Measurements from ENCODE around the gene RASGRF1. TPM values are rescaled to one million over a fixed set of nuclear protein-coding genes. Genes with fewer than 3 reads are reported as not detected.
A peak's percentile ranks its signal among the peaks of the same experiment; 100 is the strongest.

Gene RASGRF1
- total and polyA plus RNA-seq, 12 donors, result under 0.01 to 0.86 (median 0.37) TPM; not detected in 9

DNA sequence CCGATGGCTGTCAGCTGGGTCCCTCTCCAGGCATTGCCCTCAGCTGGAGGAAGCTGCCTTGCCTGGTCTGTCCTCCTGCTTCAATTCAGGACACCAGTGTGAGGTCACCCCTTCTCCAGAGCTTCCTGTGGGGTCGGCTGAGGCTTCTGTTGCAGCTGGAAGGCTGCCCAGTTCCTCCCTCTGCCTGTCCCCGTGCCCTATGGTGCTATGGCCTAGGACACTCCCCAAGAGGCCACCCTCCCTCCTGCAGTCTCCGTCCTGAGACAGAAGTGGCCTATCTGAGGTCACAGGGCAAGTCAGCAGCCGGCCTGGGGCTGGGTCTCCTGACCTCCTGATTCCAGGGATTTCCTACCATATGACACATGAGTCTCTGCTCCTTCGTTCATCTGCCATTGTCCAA, 57.9 kb downstream of the RASGRF1 start:
- ATAC-seq (peak in 6 of 8 donors; percentile 18 to 54 (median 34)), DNase-seq (no peak)
- Histone ChIP-seq H3K4me3 (no peak overlapping the region), H3K27ac (no peak overlapping the region), H3K36me3 (no peaks in the 10 kb centered on the region), H3K27me3 (peaks cover 0 to 14% (median 5%) of the 10 kb centered on the region in 7 donors), H3K4me1 (peaks cover 0 to 10% (median 0%) of the 10 kb centered on the region in 9 donors), H3K9me3 (peaks cover 0 to 6% (median 0%) of the 10 kb centered on the region in 11 donors)
- intact Hi-C loops (cut with DNase I), result no loop called here
- TF ChIP-seq, protein P1, sequence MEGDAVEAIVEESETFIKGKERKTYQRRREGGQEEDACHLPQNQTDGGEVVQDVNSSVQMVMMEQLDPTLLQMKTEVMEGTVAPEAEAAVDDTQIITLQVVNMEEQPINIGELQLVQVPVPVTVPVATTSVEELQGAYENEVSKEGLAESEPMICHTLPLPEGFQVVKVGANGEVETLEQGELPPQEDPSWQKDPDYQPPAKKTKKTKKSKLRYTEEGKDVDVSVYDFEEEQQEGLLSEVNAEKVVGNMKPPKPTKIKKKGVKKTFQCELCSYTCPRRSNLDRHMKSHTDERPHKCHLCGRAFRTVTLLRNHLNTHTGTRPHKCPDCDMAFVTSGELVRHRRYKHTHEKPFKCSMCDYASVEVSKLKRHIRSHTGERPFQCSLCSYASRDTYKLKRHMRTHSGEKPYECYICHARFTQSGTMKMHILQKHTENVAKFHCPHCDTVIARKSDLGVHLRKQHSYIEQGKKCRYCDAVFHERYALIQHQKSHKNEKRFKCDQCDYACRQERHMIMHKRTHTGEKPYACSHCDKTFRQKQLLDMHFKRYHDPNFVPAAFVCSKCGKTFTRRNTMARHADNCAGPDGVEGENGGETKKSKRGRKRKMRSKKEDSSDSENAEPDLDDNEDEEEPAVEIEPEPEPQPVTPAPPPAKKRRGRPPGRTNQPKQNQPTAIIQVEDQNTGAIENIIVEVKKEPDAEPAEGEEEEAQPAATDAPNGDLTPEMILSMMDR (IDR thresholded peaks at IDR 0.05), result no peak
- 46 to 54% methylated on average over 6 of the region's 6 CpGs for WGBS, 2 donors

DNA sequence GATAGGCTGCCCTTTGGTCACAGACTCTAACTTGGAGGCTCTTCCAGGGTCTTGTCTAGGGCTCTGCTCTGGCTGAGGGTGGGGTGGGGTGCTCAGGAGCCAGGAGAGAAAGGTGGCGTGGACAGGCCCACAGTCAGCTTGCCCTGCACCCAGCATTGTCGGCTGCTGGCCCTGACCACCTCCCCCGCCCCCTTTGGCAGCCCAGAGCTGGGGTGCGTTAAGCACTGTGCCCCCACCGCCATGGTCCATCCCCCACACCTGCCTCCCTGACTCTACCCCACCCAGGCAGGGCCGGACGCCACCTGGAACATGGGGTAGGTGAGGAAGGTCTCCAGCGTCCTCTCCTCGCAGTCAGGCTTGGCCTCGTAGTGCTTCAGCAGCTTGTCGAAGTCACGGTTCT, 58.8 kb downstream of the RASGRF1 start:
- Histone ChIP-seq H3K27ac (no peak overlapping the region), H3K4me3 (no peak overlapping the region), H3K27me3 (peaks cover 0 to 12% (median 5%) of the 10 kb centered on the region in 7 donors), H3K9me3 (peaks cover 0 to 6% (median 0%) of the 10 kb centered on the region in 11 donors), H3K36me3 (no peaks in the 10 kb centered on the region), H3K4me1 (peaks cover 0 to 10% (median 0%) of the 10 kb centered on the region in 9 donors)
- 94 to 95% methylated on average over 12 of the region's 12 CpGs for WGBS, 2 donors
- intact Hi-C loops (cut with DNase I), result loop anchor here in 1 of 10 donors (2.0 kb wide), 1 partner anchor 153 kb away; no protein-coding TSS in a partner anchor
- TF ChIP-seq, protein P1 (IDR thresholded peaks at IDR 0.05), result no peak
- DNase-seq (no peak), ATAC-seq (no peak)

DNA sequence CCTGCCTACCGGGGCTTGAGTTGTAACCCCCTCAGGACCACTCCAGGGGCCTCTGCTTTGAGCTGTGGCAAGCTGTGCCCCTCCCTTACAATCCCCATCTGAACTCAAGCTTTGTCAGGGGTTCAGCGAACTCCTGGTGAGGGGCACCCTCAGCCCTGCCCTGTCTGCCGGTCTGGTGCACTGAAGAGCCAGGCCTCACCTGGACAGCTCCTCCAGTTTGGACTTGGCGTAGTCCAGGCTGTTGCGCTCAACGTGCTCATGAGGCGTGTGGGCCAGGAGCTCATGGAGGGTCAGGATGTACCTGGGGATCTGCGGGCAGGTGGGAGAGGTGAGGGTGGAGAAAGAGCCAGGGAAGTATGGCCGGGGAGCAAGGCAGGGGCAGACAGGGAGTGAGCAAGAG, 59.4 kb downstream of the RASGRF1 start:
- peaks cover 0 to 10% (median 0%) of the 10 kb centered on the region in 9 donors for H3K4me1 ChIP-seq
- ATAC-seq (no peak), DNase-seq (no peak)
- no peak overlapping the region for H3K4me3 ChIP-seq
- H3K9me3 ChIP-seq, result peaks cover 0 to 6% (median 0%) of the 10 kb centered on the region in 11 donors
- H3K36me3 ChIP-seq, result no peaks in the 10 kb centered on the region
- WGBS, 2 donors, result 94 to 95% methylated on average over 9 of the region's 9 CpGs
- TF ChIP-seq, protein P1 (IDR thresholded peaks at IDR 0.05), result no peak
- no peak overlapping the region for H3K27ac ChIP-seq
- peaks cover 0 to 5% (median 0%) of the 10 kb centered on the region in 7 donors for H3K27me3 ChIP-seq
- intact Hi-C loops (cut with DNase I), result loop anchor here in 1 of 10 donors (2.0 kb wide), 1 partner anchor 154 kb away; no protein-coding TSS in a partner anchor

DNA sequence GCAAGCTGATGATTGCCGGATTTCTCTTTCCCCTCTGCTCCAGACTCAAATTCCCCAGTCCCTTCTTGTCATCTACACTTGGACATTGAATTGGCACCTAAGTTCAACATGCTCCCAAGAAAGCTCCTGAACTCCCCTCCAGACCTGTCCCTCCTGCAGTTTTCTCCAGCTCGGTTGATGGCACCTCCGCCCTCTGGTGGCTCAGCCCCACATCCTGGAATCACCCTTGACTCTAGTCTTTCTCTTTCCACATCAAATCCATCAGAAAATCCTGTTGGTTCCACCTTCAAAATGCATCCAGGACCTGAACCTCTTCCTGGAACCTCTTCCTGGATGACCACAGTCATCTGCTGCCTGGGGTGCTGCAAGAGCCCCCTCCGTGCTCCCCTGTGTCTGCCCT, 60.1 kb downstream of the RASGRF1 start:
- H3K27ac ChIP-seq, result no peak overlapping the region
- H3K9me3 ChIP-seq, result peaks cover 0 to 6% (median 0%) of the 10 kb centered on the region in 11 donors
- TF ChIP-seq, protein P1 (IDR thresholded peaks at IDR 0.05), result no peak
- peaks cover 0 to 4% (median 0%) of the 10 kb centered on the region in 7 donors for H3K27me3 ChIP-seq
- DNase-seq, result no peak
- intact Hi-C loops (cut with DNase I), result loop anchor here in 1 of 10 donors (2.0 kb wide), 1 partner anchor 154 kb away; no protein-coding TSS in a partner anchor
- no peak overlapping the region for H3K4me3 ChIP-seq
- ATAC-seq, result no peak
- peaks cover 0 to 5% (median 0%) of the 10 kb centered on the region in 9 donors for H3K4me1 ChIP-seq
- WGBS, 2 donors, result 89 to 92% methylated on average over 4 of the region's 4 CpGs
- H3K36me3 ChIP-seq, result no peaks in the 10 kb centered on the region

Data from heart right ventricle (tissue), 16 donors.